Mesenchymal stem cell (in vitro differentiated cells and primary cell): ENCODE data around the gene BRD3.
A peak's percentile ranks its signal among the peaks of the same experiment; 100 is the strongest.

Experiments
- DNase-seq: peaks from one replicate; pipeline ENCODE4 v3.0.0-alpha.2; 2013
- H2AFZ ChIP-seq: one replicate; pipeline ENCODE4 v1.6.1; 2013; ENCODE audit warnings: low read depth, mild to moderate bottlenecking, control low read depth, inconsistent platforms, low read length, moderate library complexity
- H2AK5ac ChIP-seq: 2 replicates; pipeline ENCODE4 v1.6.1; 2013; ENCODE audit warnings: low read length, moderate library complexity, mild to moderate bottlenecking, inconsistent platforms; ENCODE audit not compliant: severe bottlenecking
- H2BK120ac ChIP-seq: one replicate; pipeline ENCODE4 v1.6.1; 2013; ENCODE audit warnings: low read depth, mild to moderate bottlenecking, inconsistent platforms, low read length, moderate library complexity
- H2BK12ac ChIP-seq, 2 experiments: one replicate each; pipeline ENCODE4 v1.6.1; 2013; ENCODE audit warnings: inconsistent platforms in 2 of 2, low read length in 2 of 2, mild to moderate bottlenecking in 2 of 2, moderate library complexity in 2 of 2, control low read depth in 1 of 2
- H2BK15ac ChIP-seq: one replicate; pipeline ENCODE4 v1.6.1; 2013; ENCODE audit warnings: mild to moderate bottlenecking, low read depth, inconsistent platforms; ENCODE audit not compliant: poor library complexity, severe bottlenecking
- H2BK5ac ChIP-seq: 2 replicates; pipeline ENCODE4 v1.6.1; 2013; ENCODE audit warnings: low read depth, mild to moderate bottlenecking, low read length, control low read depth, inconsistent platforms; ENCODE audit not compliant: poor library complexity, severe bottlenecking
- H3K14ac ChIP-seq, 2 experiments: one replicate each; pipeline ENCODE4 v1.6.1; 2013; ENCODE audit warnings: inconsistent platforms in 2 of 2, low read length in 2 of 2, control low read depth in 1 of 2, mild to moderate bottlenecking in 1 of 2, moderate library complexity in 1 of 2
- H3K18ac ChIP-seq, 2 experiments: one replicate each; pipeline ENCODE4 v1.6.1; 2013; ENCODE audit warnings: inconsistent platforms in 2 of 2, low read length in 2 of 2, control low read depth in 1 of 2, low read depth in 1 of 2, mild to moderate bottlenecking in 1 of 2
- H3K23ac ChIP-seq, 2 experiments: one replicate each; pipeline ENCODE4 v1.6.1; 2013; ENCODE audit warnings: inconsistent platforms in 2 of 2, low read length in 2 of 2, mild to moderate bottlenecking in 2 of 2, moderate library complexity in 2 of 2, control low read depth in 1 of 2
- H3K27ac ChIP-seq: 2 replicates; pipeline ENCODE4 v1.5.1; 2013; ENCODE audit warnings: mild to moderate bottlenecking, moderate library complexity, low read length, control low read depth, inconsistent platforms; ENCODE audit not compliant: poor library complexity, severe bottlenecking
- H3K27me3 ChIP-seq, 2 experiments: 2 replicates each; pipeline versions ENCODE4 v1.6.1 to v1.7.0; 2013; ENCODE audit warnings: low read length in 2 of 2, mild to moderate bottlenecking in 2 of 2, moderate library complexity in 2 of 2, control low read depth in 1 of 2, inconsistent platforms in 1 of 2; ENCODE audit not compliant: control insufficient read depth in 1 of 2, insufficient read depth in 1 of 2
- H3K36me3 ChIP-seq, 2 experiments: 2 replicates each; pipeline versions ENCODE4 v1.6.1 to v1.7.0; 2013; ENCODE audit warnings: low read length in 2 of 2, control low read depth in 1 of 2, inconsistent platforms in 1 of 2, low read depth in 1 of 2, mild to moderate bottlenecking in 1 of 2; ENCODE audit not compliant: insufficient read depth in 2 of 2, control insufficient read depth in 1 of 2
- H3K4ac ChIP-seq, 2 experiments: one replicate each; pipeline ENCODE4 v1.6.1; 2013; ENCODE audit warnings: inconsistent platforms in 2 of 2, low read length in 2 of 2, mild to moderate bottlenecking in 2 of 2, moderate library complexity in 2 of 2, control low read depth in 1 of 2, low read depth in 1 of 2
- H3K4me1 ChIP-seq: 2 replicates; pipeline ENCODE4 v1.6.1; 2013; ENCODE audit warnings: low read depth, low read length, control low read depth; ENCODE audit not compliant: control insufficient read depth, insufficient read depth
- H3K4me2 ChIP-seq: 2 replicates; pipeline ENCODE4 v1.6.1; 2013; ENCODE audit warnings: low read length, mild to moderate bottlenecking, inconsistent platforms; ENCODE audit not compliant: poor library complexity, severe bottlenecking
- H3K4me3 ChIP-seq, 2 experiments: 2 replicates each; pipeline versions ENCODE4 v1.5.1 to v1.7.0; 2013; ENCODE audit warnings: low read length in 2 of 2, mild to moderate bottlenecking in 2 of 2, control low read depth in 1 of 2, low read depth in 1 of 2; ENCODE audit not compliant: insufficient read depth in 1 of 2
- H3K79me1 ChIP-seq: replicated peaks from 2 replicates; pipeline ENCODE4 v1.6.1; 2013; ENCODE audit warnings: mild to moderate bottlenecking, control low read depth, low read length, inconsistent platforms; ENCODE audit not compliant: poor library complexity, severe bottlenecking
- H3K9ac ChIP-seq: 2 replicates; pipeline ENCODE4 v1.7.0; 2013; ENCODE audit warnings: mild to moderate bottlenecking, low read length, moderate library complexity
- H3K9me3 ChIP-seq: 2 replicates; pipeline ENCODE4 v1.7.0; 2013; ENCODE audit warnings: mild to moderate bottlenecking, low read length; ENCODE audit not compliant: control insufficient read depth
- H4K8ac ChIP-seq: one replicate; pipeline ENCODE4 v1.6.1; 2013; ENCODE audit warnings: inconsistent platforms, mild to moderate bottlenecking, low read length, moderate library complexity
- H4K91ac ChIP-seq: one replicate; pipeline ENCODE4 v1.6.1; 2013; ENCODE audit warnings: mild to moderate bottlenecking, low read length, inconsistent platforms
- WGBS: methylation state at CpG from one replicate; pipeline ENCODE4 v1.1.7; 2013; ENCODE audit warnings: mixed read lengths; 5-methylcytosine and 5-hydroxymethylcytosine counted together

BRD3 gene

DNA sequence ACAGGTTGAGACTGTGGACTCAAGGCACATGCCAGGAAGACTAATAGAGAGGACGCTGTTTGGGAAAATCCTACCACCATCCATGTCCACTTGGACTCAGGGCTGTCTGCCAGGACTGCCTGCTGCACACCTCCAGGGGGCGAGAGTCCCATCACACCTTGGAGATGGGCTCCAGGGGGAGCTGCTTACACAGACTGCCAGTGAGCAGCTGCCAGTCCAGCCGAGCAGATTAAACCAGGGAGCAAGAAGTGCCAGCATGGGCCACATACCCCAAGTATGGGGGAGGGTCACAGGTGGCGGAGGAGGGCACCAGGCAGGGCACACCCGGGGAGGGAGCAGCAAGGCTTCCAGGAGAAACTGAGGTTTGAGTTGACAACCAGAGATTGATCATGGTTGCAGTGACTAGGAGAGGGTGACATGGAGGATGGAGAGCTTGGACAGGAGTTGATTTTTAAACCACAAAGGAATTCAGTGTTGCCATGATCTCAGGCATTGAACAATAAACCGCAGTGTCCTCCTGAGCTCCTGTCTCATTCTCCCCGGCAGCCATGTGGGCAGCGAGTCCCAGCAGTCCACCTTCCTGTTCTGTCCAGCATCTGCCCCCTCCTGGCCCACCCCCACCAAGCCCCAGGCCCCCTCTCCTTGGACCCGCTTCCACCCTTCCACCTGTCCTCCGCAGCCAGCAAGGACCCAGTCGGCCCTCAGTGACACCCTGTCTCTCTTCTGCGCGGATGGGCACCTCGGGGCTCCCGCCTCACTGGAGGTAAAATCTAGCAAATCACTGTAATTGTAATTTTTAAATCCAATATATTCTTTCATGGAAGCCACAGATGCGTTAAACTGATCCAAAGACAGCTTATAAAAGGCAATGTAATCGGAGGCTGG is 72.6 kb downstream of the BRD3 start:
- H4K8ac ChIP-seq, result peak overlapping the region; percentile 14
- H3K4me2 ChIP-seq, result no peak overlapping the region
- H2BK5ac ChIP-seq, result no peak overlapping the region
- H3K14ac ChIP-seq, result no peak overlapping the region
- H3K4ac ChIP-seq, result no peak overlapping the region
- peaks cover 9% of the 10 kb centered on the region for H3K79me1 ChIP-seq
- no peak overlapping the region for H3K4me3 ChIP-seq
- H3K27ac ChIP-seq, result no peak overlapping the region
- H4K91ac ChIP-seq, result no peak overlapping the region
- H2AK5ac ChIP-seq, result no peak overlapping the region
- H3K36me3 ChIP-seq, result no peaks in the 10 kb centered on the region
- peaks cover 33% of the 10 kb centered on the region for H3K4me1 ChIP-seq
- no peak overlapping the region for H2AFZ ChIP-seq
- H3K23ac ChIP-seq, result no peak overlapping the region
- H3K9ac ChIP-seq, result no peak overlapping the region
- no peaks in the 10 kb centered on the region for H3K9me3 ChIP-seq
- no peak overlapping the region for H2BK15ac ChIP-seq
- 87% methylated on average over 16 of the region's 17 CpGs for WGBS
- H3K18ac ChIP-seq, result no peak overlapping the region
- H3K27me3 ChIP-seq, result peaks cover 0 to 25% of the 10 kb centered on the region in 2 experiments
- DNase-seq, result no peak
- no peak overlapping the region for H2BK120ac ChIP-seq
- no peak overlapping the region for H2BK12ac ChIP-seq

DNA sequence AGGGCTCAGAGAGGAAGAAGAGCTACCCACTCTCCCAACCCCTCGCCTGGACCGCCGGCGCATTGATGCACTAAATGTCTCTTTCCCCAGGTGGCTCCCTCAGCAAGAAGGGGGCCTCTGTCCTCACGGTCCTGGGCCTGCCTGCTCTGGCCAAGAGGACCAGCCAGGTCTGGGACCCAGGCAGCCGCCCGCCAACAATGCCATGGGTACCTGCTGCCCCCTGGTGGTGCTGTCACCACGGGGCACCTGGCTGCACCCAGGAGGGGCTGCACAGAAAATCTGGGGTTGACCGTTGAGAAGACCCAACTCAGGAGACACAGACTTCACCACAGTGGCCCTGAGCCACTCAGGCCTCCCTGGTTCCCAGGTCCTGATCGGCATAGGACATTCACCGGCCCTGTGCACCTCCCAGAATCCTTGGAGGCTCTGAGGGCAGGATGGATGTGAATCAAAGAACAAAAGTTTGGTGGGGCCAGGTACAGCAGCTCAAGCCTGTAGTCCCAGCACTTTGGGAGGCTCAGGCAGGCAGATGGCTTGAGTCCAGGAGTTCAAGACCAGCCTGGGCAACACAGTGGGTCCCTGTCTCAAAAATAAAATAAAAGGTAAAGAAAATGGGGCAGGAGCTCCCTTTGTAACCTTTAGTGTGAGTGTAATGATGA is 73.3 kb downstream of the BRD3 start:
- Histone ChIP-seq H3K14ac (no peak overlapping the region), H4K8ac (no peak overlapping the region), H3K79me1 (peaks cover 9% of the 10 kb centered on the region), H3K4me2 (no peak overlapping the region), H2BK5ac (no peak overlapping the region), H3K9ac (peak overlapping the region; percentile 96), H2AFZ (no peak overlapping the region), H3K18ac (no peak overlapping the region), H3K27me3 (peaks cover 0 to 19% of the 10 kb centered on the region in 2 experiments), H3K27ac (no peak overlapping the region), H3K4me1 (peaks cover 34% of the 10 kb centered on the region), H4K91ac (no peak overlapping the region), H2BK120ac (no peak overlapping the region), H3K23ac (no peak overlapping the region), H2BK15ac (no peak overlapping the region), H2AK5ac (peak overlapping the region; percentile 51), H3K4me3 (peak overlapping the region in 1 of 2 experiments; percentile 91), H3K4ac (no peak overlapping the region), H3K36me3 (no peaks in the 10 kb centered on the region), H3K9me3 (no peaks in the 10 kb centered on the region), H2BK12ac (no peak overlapping the region)
- WGBS, result 14% methylated on average over 11 of the region's 11 CpGs
- DNase-seq, result peak; percentile 71

DNA sequence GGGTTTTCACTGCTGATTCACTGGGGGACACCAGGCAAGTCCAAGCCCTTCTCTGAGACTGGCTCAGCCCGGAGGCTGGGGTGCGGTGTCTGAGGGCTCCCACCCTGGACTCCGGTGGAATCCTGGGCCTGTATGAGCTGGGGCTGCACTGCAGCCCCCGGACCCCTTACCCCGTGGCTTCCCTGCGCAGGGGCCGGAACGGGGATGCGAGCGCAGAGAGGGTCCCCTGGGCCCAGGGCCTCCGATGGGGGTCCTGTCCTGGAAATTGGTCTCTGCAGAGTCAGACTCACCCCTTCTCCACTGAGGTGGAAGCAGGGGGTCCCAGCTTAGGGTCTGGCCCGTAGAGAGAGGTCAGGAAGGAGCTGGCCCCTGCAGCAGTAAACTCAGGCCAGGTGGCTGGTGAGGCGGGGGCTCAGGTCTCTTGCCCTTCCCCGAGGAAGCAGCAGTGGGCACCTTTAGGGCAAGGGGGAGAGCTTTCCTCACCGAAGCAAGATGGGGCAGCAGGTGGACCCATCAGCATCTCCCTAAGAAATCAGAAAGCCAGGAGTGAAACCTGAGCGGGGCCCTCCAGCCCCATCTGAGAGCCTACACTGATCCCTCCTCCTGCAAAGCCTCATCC is 74.1 kb downstream of the BRD3 start:
- H3K14ac ChIP-seq, result no peak overlapping the region
- no peak for DNase-seq
- H4K8ac ChIP-seq, result no peak overlapping the region
- H3K18ac ChIP-seq, result peak overlapping the region; percentile 27 to 86
- H3K9me3 ChIP-seq, result no peaks in the 10 kb centered on the region
- H3K79me1 ChIP-seq, result peaks cover 9% of the 10 kb centered on the region
- H3K4ac ChIP-seq, result peak overlapping the region; percentile 4 to 60
- H2BK15ac ChIP-seq, result peak overlapping the region; percentile 30
- no peaks in the 10 kb centered on the region for H3K36me3 ChIP-seq
- peak overlapping the region; percentile 12 for H4K91ac ChIP-seq
- H3K4me3 ChIP-seq, result peak overlapping the region; percentile 91
- no peak overlapping the region for H2AFZ ChIP-seq
- no peak overlapping the region for H3K23ac ChIP-seq
- H2BK12ac ChIP-seq, result peak overlapping the region; percentile 15 to 21
- peak overlapping the region; percentile 72 for H3K4me2 ChIP-seq
- H2BK120ac ChIP-seq, result no peak overlapping the region
- peaks cover 36% of the 10 kb centered on the region for H3K4me1 ChIP-seq
- H2BK5ac ChIP-seq, result no peak overlapping the region
- H2AK5ac ChIP-seq, result peak overlapping the region; percentile 31
- peak overlapping the region; percentile 95 for H3K27ac ChIP-seq
- H3K27me3 ChIP-seq, result peaks cover 0 to 18% of the 10 kb centered on the region in 2 experiments
- peak overlapping the region; percentile 96 for H3K9ac ChIP-seq
- WGBS, result 82% methylated on average over 16 of the region's 16 CpGs
